ENCODE measurements around the gene CEP131.

CEP131 gene

DNA sequence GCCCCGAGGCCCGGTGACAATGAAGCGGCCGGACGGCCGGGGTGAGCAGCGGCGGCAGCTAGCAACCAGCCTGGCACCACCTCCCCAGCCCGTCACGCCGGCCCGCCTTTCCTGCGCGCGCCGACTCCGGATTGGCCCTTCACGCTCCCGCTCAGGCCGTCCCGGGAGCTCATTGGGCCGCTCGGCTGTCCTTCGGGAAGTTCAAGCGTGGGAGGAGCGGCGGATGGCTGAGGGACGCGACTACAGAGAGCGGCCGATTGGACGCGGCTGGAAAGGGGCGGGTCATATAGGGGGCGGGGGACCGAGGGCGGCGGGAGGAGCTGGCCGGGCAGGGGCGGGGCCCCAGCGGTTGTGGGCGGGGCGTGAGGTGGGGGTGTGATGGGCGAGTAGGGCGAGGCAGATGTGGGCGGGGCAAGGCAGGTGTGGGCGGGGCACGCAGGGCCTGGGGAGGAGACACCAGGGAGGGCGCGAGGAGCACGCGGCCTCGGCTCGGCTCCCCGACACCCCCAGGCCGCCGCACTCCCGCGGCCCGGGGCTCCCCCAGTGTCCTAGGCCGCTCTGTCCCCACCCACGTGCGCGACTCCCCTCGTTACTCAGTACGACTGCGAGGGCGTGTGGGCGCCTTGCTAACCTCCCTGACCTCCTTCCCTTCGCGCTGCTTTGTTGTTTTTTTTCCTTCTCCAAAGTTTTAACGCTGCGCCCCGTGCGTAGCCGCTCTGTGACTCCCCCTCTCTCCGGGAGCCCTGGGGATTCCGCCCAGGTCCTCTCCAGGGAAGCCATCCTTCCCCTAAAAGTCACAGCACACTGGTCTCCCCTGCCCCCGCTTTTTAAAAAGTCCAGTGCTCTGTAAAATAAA lies at the start of gene CEP131:
TSS of gene CEP131 (minus strand) at position 60 of the 856 bp plus-strand sequence. CDS start 2,909 bp downstream, outside the sequence.
- peak; percentile 99 for DNase-seq

DNA sequence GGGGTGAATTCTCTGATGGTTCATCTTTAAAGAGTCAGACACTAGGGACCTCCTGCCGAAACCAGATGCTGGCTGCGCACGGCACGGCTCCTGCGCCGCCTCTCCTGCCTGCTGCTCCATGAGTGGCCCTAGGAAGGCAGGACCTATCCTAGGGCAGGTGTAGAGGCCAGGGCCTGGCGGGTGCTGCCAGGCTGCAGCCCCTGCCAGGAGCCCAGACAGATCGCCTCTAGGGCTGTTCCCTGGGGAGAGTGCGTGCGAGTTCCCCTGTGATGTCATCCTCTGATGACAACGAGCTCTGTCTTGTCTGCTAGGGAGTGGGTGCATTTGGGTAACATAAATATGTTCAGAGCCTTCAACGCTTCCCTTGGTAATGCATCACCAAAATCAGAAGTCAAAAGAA lies 48.5 kb upstream of the CEP131 start:
- no peak for DNase-seq

DNA sequence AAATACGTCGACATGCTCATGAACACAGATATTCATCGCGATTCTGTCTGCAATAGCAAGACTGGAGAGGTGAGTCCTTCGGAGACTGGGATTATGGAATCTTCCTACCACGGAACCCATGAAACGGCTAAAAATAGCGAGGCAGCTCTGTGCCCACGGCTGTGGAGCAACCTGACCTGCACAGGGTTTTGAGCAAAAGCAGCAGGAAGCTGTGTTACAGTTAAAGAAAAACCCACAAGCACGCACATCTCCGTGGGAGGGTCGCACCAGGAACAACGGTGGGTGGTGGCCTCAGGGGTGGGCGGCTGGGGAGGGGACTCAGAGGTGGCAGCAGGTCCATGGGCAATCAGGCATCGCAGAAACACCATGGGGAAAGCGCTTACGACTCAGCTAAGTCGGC lies 47.5 kb upstream of the CEP131 start:
- no peak for DNase-seq

DNA sequence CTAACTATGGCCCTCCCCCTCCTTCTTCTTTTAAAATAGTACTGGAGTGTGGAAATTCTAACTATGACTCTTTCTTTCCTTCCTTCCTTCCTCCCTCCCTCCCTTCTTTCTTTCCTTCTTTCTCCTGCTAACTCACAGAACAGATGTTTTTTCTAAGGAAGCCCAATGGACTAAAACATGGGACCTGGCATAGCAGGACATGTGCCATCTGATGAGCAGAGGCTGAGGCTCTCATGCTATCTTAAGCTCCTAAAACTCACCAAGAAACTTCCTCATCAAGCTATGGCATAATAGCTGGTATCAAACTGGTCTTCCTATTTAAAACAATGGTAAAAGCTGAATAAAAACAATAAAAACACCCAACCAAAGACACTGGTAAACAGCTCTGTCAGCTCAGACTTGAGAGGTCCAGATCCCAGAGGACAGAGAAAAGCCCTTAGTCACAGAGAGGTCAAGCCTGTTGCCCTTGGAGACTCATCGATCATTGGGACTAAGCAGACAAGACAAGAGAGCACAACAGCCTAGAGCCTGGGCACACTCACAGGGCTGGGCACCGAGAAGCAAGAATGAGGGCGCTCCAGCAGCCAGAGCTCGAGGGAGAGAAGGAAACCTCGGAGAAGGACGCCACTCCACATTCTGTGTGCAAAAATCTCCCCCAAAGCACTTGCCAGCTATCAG lies 44.8 kb upstream of the CEP131 start:
- DNase-seq = no peak

DNA sequence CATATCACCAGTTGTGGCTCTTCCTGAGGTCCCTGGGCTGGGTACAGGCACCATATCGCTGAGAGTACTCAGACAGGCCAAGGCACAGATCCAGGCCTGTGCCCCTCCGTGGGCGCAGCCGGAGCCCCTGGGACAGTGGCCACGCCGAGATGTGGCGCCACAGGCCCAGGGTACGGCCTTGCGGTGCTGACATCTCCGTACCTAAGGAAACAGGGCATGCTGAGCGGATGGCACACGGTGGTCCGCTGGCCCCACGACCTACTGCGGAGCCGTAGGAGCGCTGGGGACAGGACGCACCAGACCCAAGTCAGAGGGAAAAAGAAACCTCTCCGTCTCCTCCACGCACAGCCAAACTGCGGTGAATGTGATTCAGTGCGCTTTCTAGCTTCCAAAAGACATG lies 42.8 kb upstream of the CEP131 start:
- no peak for DNase-seq

DNA sequence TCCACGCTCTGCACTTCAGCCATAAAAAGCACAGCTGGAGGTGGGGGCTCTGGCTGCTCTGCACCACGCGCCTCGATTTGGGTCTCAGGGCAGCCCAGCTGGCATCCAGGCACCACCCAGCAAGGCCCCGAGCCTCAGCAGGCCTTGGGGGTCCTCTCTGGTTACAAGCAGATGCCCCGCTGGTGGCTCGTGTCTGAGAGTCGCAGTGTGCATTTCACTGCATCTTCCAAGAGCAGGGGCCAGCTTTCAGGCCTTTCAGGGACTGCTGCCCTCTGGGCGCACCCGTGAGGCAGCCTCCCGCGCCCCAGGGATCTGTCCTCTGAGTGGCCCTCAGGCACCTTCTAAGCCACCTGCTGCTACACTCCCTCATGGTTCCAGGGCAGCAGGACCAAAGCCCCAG lies 41.9 kb upstream of the CEP131 start:
- no peak for DNase-seq

DNA sequence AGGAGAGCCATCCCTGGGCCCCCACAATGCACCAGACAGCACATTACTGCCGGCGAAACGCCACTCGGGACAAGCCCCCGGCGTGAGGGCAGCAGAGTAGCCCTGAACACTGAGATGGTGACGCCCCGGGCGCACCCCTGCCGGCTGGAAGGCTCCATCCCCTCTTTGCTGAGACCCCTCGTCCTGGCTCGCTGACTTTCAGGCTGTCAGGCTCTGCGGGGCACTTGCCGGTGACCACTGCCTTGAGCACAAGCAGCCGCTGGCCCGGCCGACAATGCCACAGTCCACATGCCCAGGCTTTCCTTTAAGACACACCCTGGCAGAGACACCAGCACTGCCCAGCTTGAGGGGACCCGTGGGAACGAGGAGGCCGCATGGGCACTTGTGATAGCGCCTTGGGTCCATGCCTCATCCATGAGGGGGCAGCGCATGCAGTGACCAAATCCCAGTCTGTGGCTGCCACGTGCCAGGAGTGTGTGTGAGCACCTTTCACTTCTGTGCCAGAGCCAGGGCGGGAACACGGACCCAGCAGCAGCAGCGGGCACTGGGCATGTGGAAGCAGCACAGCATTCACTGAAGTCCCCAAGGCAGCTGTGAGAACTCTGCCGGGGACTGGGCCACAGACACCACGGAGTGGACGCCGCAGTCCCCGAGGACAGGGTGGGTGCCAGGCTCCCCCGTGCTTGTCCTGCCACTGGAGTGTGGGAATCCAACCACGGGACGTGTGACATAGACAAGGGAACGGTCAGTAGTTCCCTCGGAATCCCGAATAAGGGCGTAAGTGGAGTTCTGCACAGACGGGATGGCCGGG lies 40.8 kb upstream of the CEP131 start:
- DNase-seq = no peak

DNA sequence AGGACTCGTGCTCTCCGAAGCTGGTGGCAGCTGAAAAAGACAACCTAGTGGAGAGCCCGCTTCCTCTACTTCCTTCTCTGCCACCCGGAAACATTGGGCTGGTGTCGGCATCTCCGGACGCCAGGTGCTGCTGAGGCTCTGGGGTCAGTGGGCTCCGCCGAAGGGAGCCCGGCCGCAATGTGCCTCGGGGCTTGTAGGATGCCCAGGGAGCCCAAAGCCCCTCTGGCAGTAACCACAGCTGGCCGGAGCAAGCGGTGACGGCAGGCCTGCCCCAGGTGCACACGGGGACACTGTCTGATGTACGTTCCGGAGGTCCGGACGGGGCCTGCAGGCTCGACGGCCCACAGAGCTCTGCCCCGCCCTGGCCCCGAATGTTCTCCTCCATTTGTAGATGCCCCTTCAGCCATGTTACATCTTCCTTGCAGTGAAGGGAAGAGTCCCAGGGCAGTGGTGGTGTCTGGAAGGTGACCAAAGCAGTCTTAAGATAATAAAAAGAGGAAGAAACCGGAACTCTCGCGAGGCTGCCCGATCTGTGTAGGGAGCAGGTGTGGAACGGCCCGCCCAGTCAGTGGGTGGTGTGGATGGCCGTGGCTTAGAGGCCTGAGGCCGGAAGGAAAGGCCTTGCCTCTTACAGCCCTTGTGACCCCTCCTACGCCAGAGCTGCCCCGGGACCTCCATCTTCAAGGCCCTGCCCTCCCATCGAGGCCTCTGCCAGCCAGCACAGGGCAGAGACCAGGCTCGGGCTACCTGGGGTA lies 39.0 kb upstream of the CEP131 start:
- no peak for DNase-seq

DNA sequence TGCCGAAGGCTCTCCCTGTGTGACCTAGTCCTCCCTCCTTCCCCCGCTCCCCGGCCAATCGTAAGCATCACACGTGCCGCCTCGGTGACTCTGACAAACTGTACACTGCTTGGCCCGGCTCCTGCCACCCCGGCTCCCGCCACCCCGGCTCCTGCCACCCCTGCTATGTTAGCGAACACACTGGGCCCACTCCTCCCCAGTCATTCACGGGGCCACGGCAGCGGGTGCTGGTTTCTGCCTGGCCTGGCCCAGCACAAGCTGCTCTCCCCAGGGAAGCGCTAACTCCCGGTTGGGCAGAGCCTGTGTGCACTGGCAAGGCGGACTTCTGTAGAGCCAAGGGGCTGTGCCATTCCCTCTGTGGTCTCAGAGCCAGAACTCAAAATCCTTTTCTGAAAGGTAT lies 38.3 kb upstream of the CEP131 start:
- no peak for DNase-seq

DNA sequence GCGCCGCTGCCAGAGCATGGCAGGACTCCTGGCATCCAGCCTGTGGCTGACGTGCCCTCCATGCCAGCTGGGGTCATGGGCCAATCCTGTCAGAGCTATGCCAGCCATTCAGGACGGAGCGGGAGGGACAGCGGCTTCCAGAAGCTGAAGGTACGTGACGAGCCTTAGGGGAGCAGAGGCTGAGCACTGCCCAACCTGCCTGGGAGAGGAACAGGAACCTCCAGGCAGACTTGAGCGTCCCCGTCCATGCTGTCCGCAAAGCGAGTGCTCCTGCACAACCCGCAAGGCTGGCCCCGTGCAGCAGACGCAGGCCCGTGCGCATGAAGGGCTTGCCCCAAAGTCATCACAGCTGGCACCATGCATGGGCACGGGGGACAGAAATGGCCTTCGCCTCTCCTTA lies 37.9 kb upstream of the CEP131 start:
- no peak for DNase-seq

DNA sequence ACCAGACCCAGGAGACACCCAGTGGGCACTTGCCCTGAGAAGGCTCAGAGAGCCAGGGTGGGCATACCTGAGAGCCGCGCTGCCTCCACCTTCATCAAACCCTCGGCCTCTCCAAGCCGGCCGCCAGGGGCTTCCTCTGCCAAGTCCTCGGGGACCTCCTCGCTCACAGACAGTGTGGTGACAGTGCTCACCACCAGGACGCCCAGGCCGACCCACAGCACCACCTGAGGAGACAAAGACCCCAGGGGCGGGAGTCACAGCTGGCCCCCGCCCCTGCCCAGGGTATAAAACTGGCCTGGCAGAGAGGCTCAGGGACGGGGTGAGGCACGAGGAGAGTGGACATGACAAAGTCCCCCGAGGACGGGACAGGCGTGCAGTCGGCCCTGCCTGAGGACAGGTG lies 37.4 kb upstream of the CEP131 start:
- DNase-seq = no peak

DNA sequence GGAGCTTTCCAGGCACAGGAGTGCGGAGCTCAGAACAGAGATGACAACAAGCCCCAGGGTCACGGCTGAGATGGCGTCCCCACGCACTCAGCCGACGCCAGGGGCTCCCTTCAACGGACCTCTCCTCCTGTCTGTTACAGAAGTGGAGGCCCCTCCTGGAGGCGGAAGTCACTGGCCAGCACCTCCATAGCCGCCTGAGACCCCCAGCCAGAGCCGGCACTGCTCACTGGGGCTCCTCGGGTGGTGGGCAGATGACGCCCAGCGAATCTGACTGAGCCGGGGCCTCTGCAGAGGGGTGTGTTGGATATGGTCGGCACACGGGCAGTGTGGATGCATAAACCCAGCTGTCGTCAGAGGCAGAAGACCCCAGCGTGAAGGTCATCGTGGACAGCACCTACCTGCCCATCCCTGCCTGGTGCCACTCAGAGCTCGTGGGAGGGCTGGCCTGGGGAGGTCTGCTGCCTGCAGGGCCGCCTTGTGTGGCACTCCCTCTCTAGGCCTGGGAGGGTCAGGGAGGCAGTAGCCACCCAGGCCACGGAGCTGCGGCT lies 36.4 kb upstream of the CEP131 start:
- DNase-seq = no peak

DNA sequence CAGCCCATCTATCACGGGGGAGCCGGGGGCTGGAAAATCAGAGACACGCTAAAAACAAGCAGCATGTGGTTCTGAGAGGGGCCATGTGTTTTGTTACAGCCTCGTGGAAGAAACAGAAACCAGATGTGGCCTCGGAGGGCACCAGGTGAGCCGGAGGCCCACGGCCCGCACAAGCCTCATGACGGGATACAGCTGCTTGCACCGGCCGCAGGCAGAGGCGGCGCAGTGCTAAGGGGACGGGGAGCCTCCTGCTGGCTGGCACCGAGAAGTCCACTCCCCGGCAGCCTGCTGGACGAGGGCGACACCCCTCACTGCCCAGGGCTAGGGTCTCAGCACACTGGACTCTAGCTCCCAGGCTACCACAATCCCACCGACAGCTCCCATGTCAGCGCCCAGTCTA lies 35.5 kb upstream of the CEP131 start:
- no peak for DNase-seq

DNA sequence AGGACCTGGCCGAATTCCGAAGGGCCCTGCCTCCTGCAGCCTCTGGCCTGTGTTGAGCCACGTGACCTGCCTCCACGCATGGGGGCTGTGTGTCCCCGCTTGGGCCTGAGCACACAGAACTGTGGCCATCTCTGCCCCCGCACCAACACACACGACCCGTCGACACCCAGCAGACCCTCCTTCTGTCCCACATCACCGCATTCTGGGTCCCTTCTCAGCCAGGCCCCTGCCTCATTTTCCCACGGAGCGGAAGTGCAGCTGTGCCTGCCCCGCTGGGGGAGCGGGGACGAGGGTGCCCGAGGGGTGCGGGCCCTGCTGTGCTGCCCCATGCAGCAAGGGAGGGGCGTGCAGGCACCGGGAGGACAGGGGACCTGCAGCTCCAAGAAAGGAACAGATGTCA lies 34.8 kb upstream of the CEP131 start:
- DNase-seq = no peak

DNA sequence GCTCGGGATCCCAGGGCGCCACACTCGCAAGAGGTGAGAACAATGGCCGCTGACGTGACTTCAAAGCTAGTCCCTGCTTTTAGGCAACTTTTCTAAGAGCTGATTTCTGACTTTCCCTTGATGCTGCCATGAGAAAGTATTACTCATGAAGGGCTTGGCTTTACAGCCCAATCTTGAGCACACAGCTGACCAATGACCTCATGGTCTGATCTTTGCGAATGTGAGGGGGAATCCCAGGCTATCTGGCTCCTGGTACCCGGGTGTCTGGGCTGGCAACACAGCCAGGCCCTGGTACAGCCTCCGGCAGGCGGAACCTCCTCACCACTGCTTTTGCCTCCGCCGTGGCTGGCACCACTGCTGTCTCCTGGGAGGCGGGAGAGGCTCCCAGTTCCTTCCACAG lies 33.9 kb upstream of the CEP131 start:
- DNase-seq = no peak

DNA sequence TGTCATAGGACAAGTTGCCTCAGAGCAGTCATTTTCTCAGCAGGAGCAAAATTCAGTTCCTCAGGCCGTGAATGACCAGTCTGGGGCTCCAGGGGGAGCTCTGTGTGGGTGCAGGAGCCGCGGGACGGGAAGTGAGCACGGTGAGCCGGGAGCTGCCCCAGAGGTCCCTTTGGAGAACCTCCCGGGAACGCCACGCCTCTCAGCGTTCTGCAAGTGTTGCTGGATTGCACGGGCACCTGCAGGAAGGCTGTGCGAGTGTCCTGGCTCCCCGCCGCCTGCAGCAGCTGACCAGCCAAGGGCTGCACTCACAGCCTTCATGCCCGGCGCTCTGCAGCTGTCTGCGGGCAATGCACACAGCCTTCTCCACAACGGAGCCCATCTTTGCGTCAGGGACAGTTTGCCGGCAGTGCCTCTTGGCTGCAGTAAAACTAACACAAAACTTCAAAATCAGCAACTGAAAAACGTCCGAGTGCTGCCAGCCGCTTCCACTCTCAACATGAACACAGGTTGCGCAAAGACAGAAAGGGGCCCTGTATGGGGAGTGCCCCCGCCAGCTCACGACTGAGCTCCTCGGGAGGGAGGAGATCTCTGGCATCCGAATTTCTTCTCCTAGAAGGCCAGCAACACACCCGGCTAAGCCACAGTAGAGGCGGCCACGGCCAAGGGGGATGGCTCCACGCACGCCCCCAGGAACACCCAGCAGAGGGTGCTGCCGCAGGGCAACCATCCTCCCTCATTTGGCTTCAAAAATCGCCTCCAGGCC lies 32.4 kb upstream of the CEP131 start:
- DNase-seq = peak; percentile 81

DNA sequence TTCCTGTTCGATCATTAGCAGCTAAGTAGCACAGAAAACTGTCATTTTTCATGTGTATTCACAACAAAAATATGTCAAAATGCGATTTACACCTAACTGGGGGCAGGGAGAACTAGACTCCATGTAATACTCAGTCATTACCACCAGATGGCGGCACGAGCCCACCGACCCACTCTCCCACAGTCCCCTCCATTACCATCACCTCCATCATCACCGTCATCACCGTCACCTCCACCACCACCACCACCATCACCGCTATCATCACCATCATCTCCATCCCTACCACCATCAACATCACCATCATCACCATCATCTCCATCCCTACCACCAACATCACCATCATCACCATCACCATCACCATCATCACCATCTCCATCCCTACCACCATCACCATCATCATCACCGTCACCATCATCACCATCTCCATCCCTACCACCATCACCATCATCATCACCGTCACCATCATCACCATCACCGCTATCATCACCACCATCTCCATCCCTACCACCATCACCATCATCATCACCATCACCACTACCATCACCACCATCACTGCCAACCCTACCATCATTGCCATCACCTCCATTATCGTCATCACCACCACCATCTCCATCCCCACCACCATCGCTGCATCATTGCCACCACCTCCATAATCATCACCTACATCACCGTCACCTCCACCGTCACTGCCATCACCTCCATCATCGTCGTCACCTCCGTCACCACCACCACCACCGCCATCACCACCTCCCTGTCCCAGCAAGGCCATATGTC lies 30.8 kb upstream of the CEP131 start:
- no peak for DNase-seq

DNA sequence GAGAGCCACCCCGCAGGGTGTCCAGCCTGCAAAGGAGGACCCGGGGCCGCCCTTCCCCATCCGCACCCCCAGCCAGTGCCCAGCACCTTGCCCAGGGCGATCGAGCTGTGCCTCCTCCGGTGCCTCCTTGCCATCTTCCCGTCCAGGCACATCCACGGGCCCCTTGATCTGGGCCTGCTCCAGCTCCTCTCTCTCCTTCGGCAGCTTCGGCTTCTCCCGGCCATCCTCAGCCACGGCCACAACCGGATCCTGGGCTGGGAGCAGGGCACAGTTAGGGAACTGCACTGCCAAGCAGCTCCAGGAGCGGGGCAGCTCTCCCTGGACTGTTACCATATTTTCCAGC lies 30.2 kb upstream of the CEP131 start:
- DNase-seq = no peak

DNA sequence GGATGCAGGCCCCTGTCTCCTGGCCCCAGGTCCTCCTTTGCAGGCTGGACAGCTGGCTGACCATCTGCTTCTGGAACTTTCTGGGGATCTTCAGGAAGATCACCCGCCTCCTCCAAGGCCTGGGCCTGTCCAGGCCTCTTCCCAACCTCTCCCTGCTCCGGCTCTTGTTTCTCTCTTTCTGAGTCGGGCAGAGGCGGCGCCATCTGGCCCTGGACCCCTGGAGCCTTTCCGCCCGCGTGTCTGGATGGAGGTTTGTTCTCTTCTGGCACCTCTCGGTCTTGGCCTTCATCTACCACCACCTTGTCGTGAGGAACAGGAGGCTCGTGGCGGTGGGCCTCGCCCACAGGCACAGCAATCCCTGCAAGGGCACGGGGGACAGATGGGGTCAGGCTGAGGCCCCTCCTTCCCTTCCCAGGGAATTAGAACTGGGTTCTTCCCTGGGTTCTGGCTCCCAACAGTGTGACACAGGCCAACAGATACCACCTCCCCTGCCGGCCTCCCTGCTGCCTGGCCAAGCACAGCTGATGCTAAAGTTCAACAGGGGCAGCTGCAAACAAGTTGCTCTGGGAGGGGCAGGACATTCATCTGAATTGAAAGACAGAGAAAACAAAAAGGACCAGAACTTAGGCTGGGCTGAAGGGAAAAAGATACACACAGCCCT lies 29.7 kb upstream of the CEP131 start:
- DNase-seq = no peak

DNA sequence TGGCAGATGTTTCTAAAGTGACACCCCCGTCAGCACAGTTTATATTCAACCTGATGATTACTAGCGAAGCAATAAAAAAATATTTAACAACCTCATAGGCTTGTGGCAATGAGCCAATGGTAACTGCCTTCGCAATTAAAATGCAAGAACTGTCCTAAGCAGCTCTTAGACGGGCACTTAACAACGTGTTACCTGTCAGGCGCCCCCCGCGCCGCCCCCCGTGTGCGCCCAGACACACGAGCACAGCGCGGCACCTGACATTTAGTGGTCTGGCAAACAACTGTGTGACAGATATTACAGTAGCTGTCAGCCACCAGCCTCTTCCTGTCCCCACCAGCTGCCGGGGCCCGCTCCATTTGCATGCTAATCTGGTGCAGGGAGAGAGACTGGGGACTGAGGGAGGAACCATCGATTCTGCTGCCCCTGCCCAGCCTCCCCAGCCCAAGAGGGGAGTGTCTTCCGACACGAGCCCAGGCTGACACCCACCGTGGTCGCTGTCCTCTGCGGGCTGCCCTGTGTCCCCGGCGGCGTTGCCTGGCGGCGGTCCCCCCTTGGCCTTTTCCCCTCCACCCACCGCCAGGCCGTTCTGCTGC lies 29.0 kb upstream of the CEP131 start:
- no peak for DNase-seq
